HTR-8/SVneo (cell line): ENCODE results near the gene TRIM71.
"Not testable (repeated sequence)": the region's sequence is repeated elsewhere in the genome, so short reads cannot be mapped to it uniquely, and the experiment has no call there.

ENCODE experiments used
- DNase-seq: peaks from one replicate; pipeline ENCODE4 v3.0.0; 2011; ENCODE audit warnings: low spot score, mixed read lengths; ENCODE audit not compliant: insufficient read length
- FAIRE-seq: peaks from 2 replicates; lab custom pipeline; 2011; peaks lifted over from hg19 to GRCh38; lab: Jason Lieb, UNC

Gene TRIM71

GRCh38 chr3:32912046-32912445, 94.2 kb downstream of the TRIM71 start:
- no peak for FAIRE-seq
- no peak for DNase-seq

- no peak for FAIRE-seq
- no peak for DNase-seq
Measured at GRCh38 chr3:32913790-32914446, 96.1 kb downstream of the TRIM71 start.

GRCh38 chr3:32919920-32920319, 102.1 kb downstream of the TRIM71 start:
- FAIRE-seq (no peak), DNase-seq (no peak)

DNA sequence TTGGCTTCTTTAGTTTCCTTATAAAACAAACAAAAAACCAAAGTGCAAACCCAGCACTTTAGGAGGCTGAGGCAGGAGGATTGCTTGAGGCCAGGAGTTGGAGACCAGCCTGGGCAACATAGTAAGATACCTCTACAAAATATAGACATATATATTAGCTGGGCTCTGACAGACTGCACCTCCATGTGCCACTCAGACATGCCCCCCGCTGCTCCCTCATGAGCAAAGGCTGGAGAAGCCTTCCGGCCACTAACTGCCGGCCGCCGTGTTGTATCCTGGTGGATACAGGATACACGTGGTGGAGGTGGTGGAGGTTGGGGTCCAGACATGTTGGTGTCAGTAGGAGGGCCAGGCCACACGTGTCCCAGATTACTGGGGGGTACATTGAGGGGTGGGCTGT, 104.3 kb downstream of the TRIM71 start:
- DNase-seq (no peak), FAIRE-seq (no peak)

- FAIRE-seq (no peak), DNase-seq (no peak)
Measured at GRCh38 chr3:32930161-32930560, 112.4 kb downstream of the TRIM71 start.

GRCh38 chr3:32931273-32931672, 113.5 kb downstream of the TRIM71 start:
- FAIRE-seq, DNase-seq: not testable (repeated sequence)

DNA sequence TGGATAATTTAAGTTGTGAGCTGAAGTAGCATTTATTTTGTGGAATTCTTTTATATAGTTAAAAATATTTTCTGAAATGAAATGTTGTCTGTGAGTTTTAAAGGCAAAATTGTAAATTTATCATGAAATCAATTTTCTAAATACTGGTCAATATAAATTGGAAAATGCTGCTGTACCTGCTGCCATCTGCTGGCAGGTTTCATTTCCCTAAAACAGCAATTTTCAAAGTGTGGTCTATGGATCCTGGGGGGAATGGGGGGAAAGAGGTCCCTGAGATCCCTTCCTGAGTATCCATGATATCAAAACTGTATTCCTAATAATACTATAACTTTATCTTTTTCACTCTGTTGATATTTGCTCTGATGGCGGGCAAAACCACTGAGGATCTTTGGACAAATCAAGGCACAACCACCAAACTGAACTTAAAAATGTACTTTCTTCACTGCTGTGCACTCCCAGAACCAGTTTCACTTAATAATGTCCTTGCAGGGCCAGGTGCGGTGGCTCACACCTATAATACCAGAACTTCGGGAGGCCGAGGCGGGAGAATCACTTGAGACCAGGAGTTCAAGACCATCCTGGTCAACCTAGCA, 116.4 kb downstream of the TRIM71 start:
- FAIRE-seq: no peak
- DNase-seq: no peak

DNA sequence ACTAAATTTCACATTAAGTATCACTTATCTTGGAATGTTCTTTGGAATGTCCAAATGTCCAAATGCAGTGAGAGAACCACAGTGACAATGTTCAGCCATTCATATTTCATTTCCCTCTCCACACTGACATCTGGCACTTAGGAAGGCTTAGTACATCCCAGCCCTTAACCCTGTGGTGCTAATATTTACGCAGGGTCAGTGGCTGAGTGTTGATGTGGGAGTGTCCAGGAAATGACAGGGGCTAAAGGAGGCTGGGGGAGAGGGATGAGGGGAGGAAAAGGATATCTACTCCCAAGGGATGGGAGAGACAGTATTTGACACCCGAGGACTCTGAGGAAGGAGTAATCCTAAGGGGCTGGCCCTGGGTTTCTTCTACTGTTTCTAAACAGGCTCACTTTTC, 119.5 kb downstream of the TRIM71 start:
- FAIRE-seq: no peak
- DNase-seq: no peak

GRCh38 chr3:32939531-32940284, 121.9 kb downstream of the TRIM71 start:
- not testable (repeated sequence) for FAIRE-seq, DNase-seq

DNA sequence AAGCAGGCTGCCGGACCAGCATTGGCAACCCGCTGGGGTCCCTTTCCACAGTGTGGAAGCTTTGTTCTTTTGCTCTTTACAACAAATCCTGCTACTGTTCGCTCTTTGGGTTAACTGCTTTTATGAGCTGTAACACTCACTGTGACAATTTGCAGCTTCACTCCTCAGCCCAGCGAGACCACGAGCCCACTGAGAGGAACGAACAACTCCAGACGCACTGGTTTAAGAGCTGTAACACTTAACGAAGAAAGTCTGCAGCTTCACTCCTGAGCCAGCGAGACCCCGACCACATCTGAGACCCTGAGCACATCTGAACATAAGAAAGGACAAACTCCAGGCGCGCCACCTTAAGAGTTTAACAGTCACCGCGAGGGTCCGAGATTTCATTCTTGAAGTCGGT, 122.9 kb downstream of the TRIM71 start:
- DNase-seq (no peak), FAIRE-seq (no peak)

DNA sequence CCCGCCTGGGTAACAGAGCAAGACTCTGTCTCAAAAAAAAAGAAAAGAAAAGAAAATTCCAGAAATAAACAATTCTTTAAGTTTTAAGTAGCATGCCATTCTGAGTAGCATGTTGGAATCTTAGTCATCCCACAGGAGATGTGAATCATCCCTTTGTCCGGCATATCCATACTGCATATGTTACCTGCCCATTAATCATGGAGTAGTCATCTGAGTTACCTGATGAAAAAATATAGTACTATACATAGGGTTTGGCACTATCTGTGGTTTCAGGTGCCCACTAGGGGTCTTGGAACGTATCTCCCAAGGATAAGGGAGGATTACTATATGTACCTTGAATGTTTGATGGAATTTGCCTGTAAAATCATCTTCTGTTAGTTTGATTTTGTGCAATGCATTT, 127.3 kb downstream of the TRIM71 start:
- DNase-seq: no peak
- no peak for FAIRE-seq

DNA sequence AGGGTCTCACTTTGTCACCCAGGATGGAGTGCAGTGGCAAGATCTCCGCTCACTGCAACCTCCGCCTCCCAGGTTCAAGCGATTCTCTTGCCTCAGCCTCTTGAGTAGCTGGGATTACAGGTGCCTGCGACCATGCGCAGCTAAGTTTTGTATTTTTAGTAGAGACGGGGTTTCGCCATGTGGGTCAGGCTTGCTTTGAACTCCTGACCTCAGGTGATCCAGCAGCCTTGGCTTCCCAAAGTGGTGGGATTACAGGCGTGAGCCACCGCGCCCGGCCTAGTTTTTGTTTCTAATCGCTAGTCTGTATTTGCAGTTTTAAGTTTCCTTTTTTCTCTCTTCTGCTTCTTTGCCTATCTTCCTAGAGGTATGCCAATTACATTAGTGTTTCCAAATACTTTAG, 127.8 kb downstream of the TRIM71 start:
- DNase-seq, FAIRE-seq: not testable (repeated sequence)

DNA sequence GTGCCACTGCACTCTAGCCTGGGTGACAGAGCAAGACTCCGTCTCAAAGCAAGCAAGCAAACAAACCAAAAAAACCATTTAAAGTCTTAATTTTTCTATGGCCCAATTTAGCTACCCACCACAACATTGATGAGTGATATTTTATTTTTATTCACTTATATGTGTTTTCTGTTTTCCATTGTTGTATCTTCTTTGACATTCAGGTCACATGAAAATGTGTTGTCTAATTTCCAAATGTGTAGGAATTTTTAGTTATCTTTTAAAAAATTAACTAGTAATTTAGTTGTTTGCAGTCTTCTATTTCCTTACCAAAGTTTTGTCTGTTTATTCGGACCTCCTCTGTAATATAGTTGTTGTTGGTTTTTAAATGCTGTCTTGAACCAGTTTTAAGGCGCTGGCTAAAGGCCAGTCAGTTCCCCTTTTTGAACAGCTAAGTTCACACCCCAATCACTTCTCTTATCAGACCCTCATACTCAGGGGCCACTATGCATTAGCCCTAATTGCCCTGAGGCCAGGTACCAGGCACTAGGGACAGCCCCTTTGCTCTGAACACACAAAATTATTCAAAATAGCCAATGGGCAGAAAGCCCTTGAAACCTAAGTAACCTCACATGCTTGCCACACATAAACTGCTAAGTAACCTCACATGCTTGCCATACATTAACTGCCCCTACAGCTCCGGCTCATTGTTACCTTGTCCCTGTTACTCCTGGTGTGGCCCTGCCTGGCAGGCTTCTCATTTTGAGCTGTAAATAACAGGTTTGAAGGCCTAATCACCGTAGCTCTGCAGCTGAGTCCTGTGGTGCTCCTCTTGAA, 129.4 kb downstream of the TRIM71 start:
- no peak for DNase-seq
- no peak for FAIRE-seq
